Measurements from ENCODE around the gene CHD9.

DNA sequence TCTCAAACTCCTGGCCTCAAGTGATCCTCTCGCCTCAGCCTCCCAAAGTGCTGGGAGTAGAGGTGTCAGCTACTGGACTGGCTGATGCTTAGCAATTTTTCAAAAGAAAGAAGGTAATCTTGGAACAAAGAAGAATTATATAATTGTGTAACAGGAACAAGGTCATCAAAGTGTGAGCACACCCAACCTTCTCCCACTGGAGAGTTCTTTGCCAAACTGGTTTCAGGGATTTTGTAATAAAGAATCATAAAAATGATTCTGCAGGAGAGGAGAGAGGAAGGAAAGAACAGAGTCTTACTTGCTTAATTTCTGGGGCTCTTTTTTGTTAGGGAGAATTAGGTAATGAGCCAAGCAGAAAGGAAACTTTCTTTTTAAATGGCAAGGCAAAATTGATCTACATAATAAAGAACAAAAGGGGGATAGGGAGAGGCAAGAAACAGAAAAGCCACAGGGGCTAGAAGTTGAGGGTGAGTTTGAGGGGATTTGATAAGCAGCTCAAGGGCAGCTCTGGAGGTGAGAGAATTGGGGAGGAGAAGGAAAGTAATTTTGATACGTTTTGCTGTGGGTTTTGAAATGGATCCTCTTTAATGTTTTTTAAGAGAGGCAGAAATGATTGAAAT, 23.4 kb upstream of the CHD9 start:
- TF ChIP-seq REST (IDR thresholded peaks at IDR 0.05; ENCODE audit: insufficient read depth in 1 of 2, low read depth in 2 of 2, low read length in 2 of 2) = no peak
- no peak for TF ChIP-seq SIN3A (IDR thresholded peaks at IDR 0.05; ENCODE audit: borderline replicate concordance, insufficient read depth, low read length)
- TF ChIP-seq POLR2AphosphoS5 (IDR thresholded peaks at IDR 0.05; ENCODE audit: low read depth, low read length) = no peak
- TF ChIP-seq TAF1 (IDR thresholded peaks at IDR 0.05; ENCODE audit: borderline replicate concordance, insufficient read depth, low read length) = no peak

Measured in PFSK-1 (cell line).